ENCODE results near the gene WNT7A.

Gene WNT7A

DNA sequence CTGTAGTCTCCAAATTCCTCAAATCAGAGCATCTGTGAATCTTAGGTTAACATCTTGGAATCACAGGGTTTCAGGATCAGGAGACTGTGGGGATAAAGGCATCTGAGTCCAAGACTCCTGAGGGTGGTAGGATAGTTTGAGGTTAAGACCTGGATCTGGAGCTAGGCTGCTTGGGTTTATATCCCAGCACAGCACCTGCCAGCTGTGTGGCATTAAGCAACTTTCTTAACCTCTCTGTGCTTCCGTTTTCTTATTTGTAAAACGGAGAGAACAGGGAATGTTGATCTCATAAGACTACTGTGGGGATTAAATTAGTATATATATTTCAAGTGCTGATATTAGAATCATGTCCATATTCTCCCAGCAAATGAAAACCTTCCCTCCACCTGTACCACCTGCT is 33.6 kb downstream of the WNT7A start:
- no peak for ATAC-seq
- DNase-seq = no peak

GRCh38 chr3:13845806-13846205 is 34.1 kb downstream of the WNT7A start:
- DNase-seq (no peak), ATAC-seq (no peak)

GRCh38 chr3:13844911-13845310 is 35.0 kb downstream of the WNT7A start:
- ATAC-seq = no peak
- DNase-seq = no peak

DNA sequence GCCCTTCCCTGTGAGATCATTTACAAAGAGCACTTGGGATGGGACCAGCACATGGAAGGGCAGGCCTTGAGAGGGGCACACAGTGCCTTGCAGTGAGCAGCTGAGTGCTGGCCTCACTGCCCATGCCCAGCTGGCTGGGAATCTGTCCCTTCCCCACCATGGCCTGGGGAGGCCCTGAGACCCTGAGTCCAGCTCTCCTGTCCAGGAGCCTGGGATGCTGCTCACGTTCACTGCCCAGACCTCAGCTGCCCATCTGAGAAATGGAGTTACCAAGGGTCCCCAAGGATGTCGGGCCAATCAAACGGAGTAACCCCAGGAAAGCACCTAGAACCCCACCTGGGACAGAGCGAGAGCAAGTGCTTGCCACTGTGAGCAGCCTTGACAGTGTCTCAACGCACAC is 35.6 kb downstream of the WNT7A start:
- DNase-seq (no peak), ATAC-seq (no peak)

DNA sequence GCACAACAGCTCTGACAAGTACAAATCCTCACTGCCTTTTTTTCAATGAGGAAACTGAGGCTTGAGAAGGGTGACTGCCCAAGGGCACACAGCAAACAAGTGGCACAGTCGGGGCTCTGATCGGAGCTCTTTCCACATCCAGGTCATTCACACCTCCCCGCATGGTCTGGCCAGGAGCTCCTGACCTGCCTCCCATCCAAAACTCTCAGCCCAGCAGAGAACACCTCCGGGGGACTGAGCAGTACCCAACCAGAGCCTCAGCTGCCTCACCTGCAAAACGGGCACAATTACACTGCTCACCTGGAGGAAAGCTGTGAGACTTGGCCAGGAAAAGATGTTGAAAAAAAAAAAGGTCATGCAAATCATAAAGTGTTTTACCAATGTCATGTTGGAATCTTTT is 36.5 kb downstream of the WNT7A start:
- no peak for DNase-seq
- ATAC-seq = no peak

- ATAC-seq = no peak
- no peak for DNase-seq
These were observed 37.6 kb downstream of the WNT7A start for GRCh38 chr3:13842226-13842625.

DNA sequence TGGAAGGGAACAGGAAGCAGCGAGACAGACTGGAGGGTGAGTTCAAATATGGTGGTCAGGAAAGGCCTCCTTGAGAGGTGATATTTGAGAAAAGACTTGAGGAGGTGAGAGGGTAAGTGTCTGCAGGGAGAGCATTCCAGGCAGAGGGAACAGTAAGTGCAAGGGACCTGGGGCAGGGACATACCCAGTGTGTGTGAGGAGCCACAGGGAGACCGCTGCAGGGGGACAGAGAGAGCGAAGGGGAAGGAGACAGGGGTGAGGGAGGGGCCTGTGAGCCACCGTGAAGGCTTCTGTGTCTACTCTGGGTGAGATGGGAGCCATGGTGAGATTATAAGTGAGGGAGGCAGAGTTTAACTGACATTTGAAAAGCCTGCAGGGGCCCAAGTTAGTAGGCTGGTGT is 38.0 kb downstream of the WNT7A start:
- ATAC-seq (no peak), DNase-seq (no peak)

DNA sequence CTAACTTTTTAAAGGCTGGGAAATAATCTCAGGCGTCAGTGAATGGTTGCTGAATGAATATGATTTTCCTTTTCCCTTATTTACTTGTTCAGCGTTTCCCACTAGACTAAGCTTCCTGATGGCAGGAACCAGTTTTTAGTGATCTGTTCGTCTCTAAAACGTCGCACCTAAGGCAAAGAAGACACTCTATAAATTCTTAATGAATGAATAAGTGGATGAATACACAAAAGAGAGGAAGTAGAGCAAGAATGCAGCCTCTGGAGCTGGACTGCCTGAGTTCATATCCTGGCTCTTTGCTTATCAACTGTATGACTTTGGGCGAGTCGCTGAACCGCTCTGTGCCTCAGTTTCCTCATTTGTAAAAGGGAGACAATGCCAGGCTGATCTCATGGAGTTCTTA is 38.7 kb downstream of the WNT7A start:
- no peak for DNase-seq
- no peak for ATAC-seq

DNA sequence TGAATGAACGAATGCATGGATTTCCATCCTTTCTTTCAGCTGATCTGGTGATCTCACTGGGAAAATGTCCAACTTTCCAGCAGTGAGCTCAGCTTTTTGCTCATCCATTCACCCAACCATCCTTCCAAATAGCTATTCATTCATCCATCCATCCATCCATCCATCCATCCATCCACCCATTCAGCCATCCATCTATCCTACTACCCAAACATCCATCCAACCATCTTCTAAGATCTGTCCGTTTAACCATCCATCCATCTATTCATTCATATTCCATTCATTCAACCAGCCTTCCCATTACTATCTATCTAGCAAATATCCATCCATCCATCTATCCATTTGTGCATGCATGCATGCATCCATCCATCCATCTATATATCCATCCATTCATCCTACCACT is 39.4 kb downstream of the WNT7A start:
- ATAC-seq (no peak), DNase-seq (no peak)

DNA sequence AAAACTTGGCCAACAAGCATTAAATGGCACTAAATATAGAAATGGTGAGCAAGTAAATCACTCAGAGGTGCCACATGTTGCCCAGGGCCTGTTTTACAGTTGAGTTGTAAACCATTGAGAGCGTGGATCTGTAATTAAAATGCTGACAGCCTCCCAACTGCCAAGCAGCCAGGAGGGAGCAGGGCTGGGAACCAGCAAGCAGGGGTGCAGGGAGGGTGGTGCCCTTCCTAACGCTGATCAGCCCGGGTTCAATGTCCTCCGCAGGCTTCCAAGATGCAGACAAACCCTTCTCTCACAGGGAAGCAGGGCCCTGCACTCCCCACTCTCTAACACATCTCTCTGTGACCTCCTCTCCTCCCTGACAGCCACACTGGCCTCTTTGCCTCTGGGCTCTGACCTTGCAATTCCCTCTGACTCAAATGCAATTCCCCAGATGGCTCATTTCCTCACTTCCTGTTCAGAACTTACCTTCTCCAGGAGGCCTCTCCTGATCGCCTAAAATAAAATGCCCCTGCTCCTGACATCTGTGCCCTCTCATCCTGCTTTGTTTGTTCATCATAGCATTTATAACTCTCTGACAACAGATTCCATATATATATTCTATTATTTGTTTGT is 40.0 kb downstream of the WNT7A start:
- DNase-seq (no peak), ATAC-seq (no peak)

DNA sequence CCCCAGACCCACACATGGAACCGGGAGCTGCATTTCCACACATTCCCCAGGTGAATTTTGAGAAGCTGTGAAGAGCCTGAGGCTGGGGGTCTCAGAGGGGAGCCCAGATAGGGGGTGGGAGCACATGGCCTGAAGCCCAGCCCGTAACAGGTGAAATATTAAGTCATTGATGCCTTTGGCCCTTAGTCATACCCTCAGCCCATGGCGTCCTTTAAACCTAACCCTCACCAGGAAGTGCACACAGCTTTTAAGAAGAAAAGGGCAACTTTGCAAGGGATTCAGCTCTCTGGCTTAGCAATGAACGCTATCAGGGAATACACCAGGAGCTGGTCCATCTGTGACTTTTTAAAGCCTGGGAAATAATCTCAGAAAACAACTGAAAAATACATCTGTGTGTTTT is 40.6 kb downstream of the WNT7A start:
- no peak for DNase-seq
- ATAC-seq = no peak

- no peak for ATAC-seq
- no peak for DNase-seq
These were observed 41.5 kb downstream of the WNT7A start for GRCh38 chr3:13838421-13838820.

GRCh38 chr3:13837751-13838150 is 42.1 kb downstream of the WNT7A start:
- no peak for DNase-seq
- no peak for ATAC-seq

DNA sequence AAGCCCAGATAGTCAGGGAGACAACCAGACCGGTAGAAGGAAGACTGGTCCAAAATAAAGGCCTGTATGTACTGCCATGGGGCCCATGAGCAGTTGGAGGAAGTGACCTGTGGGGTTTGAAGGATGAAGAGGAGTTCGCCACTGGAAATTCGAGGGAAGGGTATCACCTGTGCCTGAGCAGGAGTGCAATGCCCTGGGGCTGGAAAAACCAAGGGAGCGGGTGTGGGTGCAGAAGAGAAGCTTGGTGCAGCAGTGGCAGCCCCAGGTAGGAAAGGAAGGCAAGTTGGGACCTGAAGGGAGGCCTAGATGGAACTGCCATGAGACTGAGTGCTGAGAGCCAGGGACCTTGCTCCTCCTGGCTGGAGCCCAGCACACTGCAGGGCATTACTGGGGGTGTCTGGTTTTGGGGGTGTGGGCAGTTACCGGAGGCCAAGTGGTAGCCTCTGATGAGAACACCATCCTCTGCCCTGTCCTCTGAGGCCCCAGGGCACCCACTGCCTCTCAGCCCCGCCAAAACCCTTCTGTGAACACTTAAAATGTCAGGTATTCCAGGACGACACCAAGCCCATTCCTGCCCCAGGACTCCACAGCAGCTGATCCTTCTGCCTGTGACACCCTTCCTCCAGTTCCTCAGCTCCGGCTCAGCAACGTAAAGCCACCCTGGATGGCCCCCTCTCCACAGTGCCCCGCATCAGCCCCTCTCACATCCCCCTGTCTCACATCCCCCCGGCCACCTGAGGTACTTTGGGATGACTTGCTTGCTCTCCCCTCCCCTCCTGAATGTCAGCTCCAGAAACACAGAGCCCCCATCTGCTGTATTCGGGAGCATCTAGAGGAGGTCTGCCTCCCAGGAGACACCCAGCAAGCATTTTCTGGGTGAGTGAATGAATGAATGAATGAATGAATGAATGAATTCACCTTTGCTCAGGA is 42.9 kb downstream of the WNT7A start:
- ATAC-seq (no peak), DNase-seq (no peak)

GRCh38 chr3:13835246-13835645 is 44.6 kb downstream of the WNT7A start:
- ATAC-seq = no peak

GRCh38 chr3:13834258-13835035 is 45.4 kb downstream of the WNT7A start:
- no peak for DNase-seq
- no peak for ATAC-seq

More at GRCh38 chr3:13835246-13835645, 44.6 kb downstream of the WNT7A start:
- no peak for DNase-seq

- ATAC-seq = no peak
- DNase-seq = no peak
These were observed 46.2 kb downstream of the WNT7A start for GRCh38 chr3:13833506-13834257.

- no peak for DNase-seq
- ATAC-seq = no peak
These were observed 47.7 kb downstream of the WNT7A start for GRCh38 chr3:13832130-13832529.

GRCh38 chr3:13831386-13831996 is 48.4 kb downstream of the WNT7A start:
- no peak for ATAC-seq
- DNase-seq = no peak

DNA sequence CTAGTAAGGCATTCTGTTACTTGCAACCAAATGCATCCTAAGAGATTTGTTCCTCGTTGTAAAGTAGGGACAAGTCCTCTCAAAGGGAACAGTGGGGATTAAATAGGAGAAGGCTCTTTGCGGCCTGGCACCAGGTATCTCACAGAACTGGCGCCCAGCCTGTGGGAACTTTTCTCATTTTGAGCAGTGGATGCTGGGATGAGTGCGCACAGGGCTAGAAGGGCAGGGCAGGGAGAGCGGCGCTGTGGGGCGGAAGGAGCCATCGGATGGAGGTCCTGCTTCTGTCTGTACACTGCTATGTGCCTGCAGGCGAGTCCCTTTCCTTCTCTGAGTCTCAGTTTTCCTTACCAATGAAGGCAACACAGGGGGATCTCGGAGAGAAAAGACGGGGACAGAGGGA is 50.6 kb downstream of the WNT7A start:
- no peak for DNase-seq
- no peak for ATAC-seq

GRCh38 chr3:13828501-13829265 is 51.2 kb downstream of the WNT7A start:
- DNase-seq (no peak), ATAC-seq (no peak)

Measured in stimulated activated naive CD8-positive, alpha-beta T cell treated with anti-CD3 and anti-CD28 coated beads, Interleukin-15, Interleukin-2, amounts not matched to agents 100 U/mL and 50 U/mL, for 24 hours (primary cell).